ENCODE measurements around the gene GPR162. TPM values are rescaled to one million over a fixed set of nuclear protein-coding genes. Genes with fewer than 3 reads are reported as not detected.

The GPR162 gene
- total and polyA plus RNA-seq, 2 of the 4 experiments (the other 2 are of a cell fraction), result 2.9 to 6.0 TPM

GRCh38 chr12:6826125-6826733 lies 4.6 kb downstream of the GPR162 start:
- peaks cover 9% of the 10 kb centered on the region; the same call in 1 of the 2 replicates for H4K20me1 ChIP-seq (ENCODE audit: insufficient read depth, low read length)
- peaks cover 21% of the 10 kb centered on the region for H3K4me1 ChIP-seq (ENCODE audit: control insufficient read depth, insufficient read depth, low read length)
- H3K4me3 ChIP-seq (ENCODE audit: insufficient read depth, low read depth, low read length), result no peak overlapping the region
- WGBS, 2 experiments (ENCODE audit: extremely low coverage in 2 of 2, insufficient read length in 1 of 2), result 92% methylated on average over 8 of the region's 17 CpGs; no CpG with 5 or more reads in 1 of the 2 experiments
- in situ Hi-C loops (cut with MboI; ENCODE audit: low sequenced_read_pairs) (loop anchor here (5.0 to 10.0 kb wide), 2 partner anchors 74 to 211 kb away; partner anchors contain the start of gene MLF2), intact Hi-C loops (cut with micrococcal nuclease) (loop anchor here (5.0 kb wide), 1 partner anchor 139 kb away; the partner anchor contains the start of gene ZNF384), dilution Hi-C loops (cut with HindIII; ENCODE audit: low sequenced_read_pairs, unreplicated experiment) (no loop called here)
- no peak for ATAC-seq (ENCODE audit: low read depth)
- H3K27ac ChIP-seq (ENCODE audit: insufficient read depth, low read length), result no peak overlapping the region
- no peak overlapping the region for H2BK15ac ChIP-seq (ENCODE audit: low read depth, low read length)
- H2BK5ac ChIP-seq (ENCODE audit: low read depth, low read length, poor library complexity, severe bottlenecking), result no peak overlapping the region
- H3K27me3 ChIP-seq (ENCODE audit: control insufficient read depth, insufficient read depth, low read length), result peaks cover 2% of the 10 kb centered on the region; the same call in 1 of the 2 replicates
- peaks cover 9% of the 10 kb centered on the region for H3K36me3 ChIP-seq (ENCODE audit: control insufficient read depth, insufficient read depth, low read length)
- H3K9me1 ChIP-seq (ENCODE audit: insufficient read depth, low read length), result peaks cover 6% of the 10 kb centered on the region
- H4K91ac ChIP-seq (ENCODE audit: insufficient read depth, low read depth, low read length), result no peak overlapping the region
- H3K9me3 ChIP-seq (ENCODE audit: control insufficient read depth, insufficient read depth, low read length), result no peaks in the 10 kb centered on the region
- ChIA-PET POLR2A (ENCODE audit: unreplicated experiment) (no interaction called here), CTCF (no interaction called here)
- peak overlapping the region; percentile 22 for H2AK5ac ChIP-seq (ENCODE audit: low read depth, low read length)
- no peak overlapping the region for H4K8ac ChIP-seq (ENCODE audit: low read depth in 2 of 2, low read length in 2 of 2)
- no TSS peak for BruUV-seq (replicated peaks)
- H2BK20ac ChIP-seq (ENCODE audit: low read depth, low read length), result no peak overlapping the region
- no peak overlapping the region for H3K23ac ChIP-seq (ENCODE audit: low read depth, low read length)
- H3K18ac ChIP-seq (ENCODE audit: low read depth, low read length), result no peak overlapping the region
- no peak overlapping the region for H3K4ac ChIP-seq (ENCODE audit: low read depth, low read length)
- H3K79me1 ChIP-seq (ENCODE audit: low read depth in 1 of 2, low read length in 2 of 2), result peaks cover 11 to 54% of the 10 kb centered on the region in 2 experiments; a peak in 3 of 4 replicates
- no peak overlapping the region for H3K14ac ChIP-seq (replicated peaks; ENCODE audit: low read depth, low read length)
- H3K4me2 ChIP-seq (ENCODE audit: low read depth, low read length), result no peak overlapping the region
- H3K56ac ChIP-seq (ENCODE audit: extremely low read depth, insufficient read depth, low read length), result no peak overlapping the region
- no peak for TF ChIP-seq SMC3 (IDR thresholded peaks at IDR 0.05; ENCODE audit: low read depth, low read length)
- no peak for TF ChIP-seq ELK1 (IDR thresholded peaks at IDR 0.05; ENCODE audit: borderline replicate concordance, low read depth, low read length)
- no peak for TF ChIP-seq CHD1 (IDR thresholded peaks at IDR 0.05; ENCODE audit: low read depth, low read length)
- H2AK9ac ChIP-seq (replicated peaks; ENCODE audit: low read depth, low read length, poor library complexity), result peak overlapping the region; percentile 93
- H2BK120ac ChIP-seq (ENCODE audit: low read depth, low read length), result no peak overlapping the region
- DNase-seq, result no peak
- H4K5ac ChIP-seq (ENCODE audit: low read depth, low read length), result no peak overlapping the region
- no peak overlapping the region for H2AFZ ChIP-seq (replicated peaks; ENCODE audit: low read length, poor library complexity)
- H3K9ac ChIP-seq (ENCODE audit: low read depth, low read length), result no peak overlapping the region

Measured in IMR-90 (cell line).